ENCODE measurements around the gene FAIM.
"Not testable (repeated sequence)": the region's sequence is repeated elsewhere in the genome, so short reads cannot be mapped to it uniquely, and the experiment has no call there.

The FAIM gene, protein sequence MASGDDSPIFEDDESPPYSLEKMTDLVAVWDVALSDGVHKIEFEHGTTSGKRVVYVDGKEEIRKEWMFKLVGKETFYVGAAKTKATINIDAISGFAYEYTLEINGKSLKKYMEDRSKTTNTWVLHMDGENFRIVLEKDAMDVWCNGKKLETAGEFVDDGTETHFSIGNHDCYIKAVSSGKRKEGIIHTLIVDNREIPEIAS

DNA sequence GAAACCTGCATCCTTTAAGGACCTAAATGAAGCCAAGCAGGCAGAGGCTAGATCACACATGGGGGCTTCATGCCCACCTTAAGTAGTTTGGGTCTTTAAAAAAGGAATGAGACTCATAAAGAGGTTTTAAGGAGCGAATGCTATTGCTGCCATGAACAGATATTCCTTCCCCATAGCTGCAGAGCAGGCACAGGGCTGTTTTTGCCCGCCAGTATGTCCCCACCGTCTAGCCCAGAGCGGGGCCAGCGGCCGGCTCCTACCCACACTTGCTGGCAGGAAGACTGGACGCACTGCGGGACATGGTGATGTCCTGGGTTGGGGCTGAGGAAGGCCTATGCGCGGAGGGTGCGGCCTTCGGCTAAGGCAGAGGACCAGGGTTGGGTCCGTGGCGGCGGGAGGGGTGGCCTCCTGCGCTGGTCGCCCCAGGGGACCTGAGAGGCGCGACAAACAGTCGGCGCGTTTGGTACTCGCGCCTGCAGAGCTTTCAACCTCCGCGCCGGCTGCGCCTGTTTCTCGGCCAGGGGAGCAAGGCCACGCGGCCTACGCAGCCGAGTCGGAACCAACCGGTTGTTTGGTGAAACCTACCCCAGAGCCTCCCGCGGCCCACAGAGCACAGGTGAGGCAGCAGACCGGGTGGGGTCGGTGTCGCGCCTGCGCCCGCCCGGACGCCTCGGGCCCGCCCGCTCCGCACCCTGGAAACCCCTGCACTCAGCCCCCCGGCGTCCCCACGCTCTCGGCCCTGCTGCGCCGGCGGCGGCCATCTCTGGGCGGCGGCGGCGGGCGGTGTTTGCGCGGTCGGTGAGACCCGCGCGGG lies at the start of gene FAIM:
FAIM (plus strand) TSS at position 450 of the 814 bp plus-strand sequence. CDS start 10,956 bp downstream, outside the sequence.
- DNase-seq (ENCODE audit: low read depth): peak; percentile 74

DNA sequence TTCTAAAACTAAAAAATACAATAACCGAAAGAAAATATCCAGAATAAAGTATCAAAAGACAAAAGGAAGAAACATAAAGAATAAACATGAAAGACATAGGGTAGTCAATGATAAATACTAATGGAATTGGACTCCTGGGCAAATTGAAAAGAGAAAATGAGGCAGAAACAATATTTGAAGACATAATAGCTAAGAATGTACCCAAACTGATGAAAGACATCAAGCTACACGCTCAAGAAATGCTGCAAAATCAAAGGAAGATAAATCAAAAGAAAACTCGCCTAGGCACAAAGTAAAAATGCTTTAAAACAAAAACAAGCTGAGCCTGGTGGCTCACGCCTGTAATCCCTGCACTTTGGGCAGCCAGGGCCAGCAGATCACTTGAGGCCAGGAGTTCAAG lies 49.4 kb upstream of the FAIM start:
- no peak for DNase-seq (ENCODE audit: low read depth)

DNA sequence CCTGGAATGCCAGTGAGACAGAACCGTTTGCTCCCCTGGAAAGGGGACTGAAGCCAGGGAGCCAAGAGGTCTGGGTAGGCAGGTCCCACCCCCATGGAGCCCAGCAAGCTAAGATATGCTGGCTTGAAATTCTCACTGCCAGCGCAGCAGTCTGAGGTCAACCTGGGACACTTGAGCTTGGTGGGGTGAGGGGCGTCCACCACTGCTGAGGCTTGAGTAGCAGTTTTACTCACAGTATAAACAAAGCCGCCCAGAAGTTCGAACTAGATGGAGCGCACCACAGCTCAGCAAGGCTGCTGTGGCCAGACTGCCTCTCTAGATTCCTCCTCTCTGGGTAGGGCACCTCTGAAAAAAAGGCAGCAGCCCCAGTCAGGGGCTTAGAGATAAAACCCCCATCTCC lies 48.1 kb upstream of the FAIM start:
- DNase-seq (ENCODE audit: low read depth): no peak

DNA sequence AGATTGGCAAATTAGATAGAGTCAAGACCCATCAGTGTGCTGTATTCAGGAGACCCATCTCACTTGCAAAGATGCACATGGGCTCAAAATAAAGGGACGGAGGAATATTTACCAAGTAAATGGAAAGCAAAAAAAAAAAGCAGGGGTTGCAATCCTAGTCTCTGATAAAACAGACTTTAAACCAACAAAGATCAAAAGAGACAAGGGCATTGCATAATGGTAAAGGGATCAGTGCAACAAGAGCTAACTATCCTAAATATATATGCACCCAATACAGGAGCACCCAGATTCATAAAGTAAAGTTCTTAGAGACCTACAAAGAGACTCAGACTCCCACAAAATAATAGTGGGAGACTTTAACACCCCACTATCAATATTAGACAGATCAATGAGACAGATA lies 45.7 kb upstream of the FAIM start:
- DNase-seq (ENCODE audit: low read depth): not testable (repeated sequence)

DNA sequence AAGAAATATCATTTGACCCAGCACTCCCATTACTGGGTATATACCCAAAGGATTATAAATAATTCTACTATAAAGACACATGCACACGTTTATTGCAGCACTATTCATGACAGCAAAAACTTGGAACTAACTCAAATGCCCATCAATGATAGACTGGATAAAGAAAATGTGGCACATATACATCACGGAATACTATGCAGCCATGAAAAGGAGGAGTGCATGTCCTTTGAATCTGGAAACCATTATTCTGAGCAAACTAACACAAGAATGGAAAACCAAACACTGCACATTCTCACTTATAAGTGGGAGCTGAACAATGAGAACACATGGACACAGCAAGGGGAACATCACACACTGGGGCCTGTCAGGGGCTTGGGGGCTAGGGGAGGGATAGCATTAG lies 42.3 kb upstream of the FAIM start:
- not testable (repeated sequence) for DNase-seq (ENCODE audit: low read depth)

DNA sequence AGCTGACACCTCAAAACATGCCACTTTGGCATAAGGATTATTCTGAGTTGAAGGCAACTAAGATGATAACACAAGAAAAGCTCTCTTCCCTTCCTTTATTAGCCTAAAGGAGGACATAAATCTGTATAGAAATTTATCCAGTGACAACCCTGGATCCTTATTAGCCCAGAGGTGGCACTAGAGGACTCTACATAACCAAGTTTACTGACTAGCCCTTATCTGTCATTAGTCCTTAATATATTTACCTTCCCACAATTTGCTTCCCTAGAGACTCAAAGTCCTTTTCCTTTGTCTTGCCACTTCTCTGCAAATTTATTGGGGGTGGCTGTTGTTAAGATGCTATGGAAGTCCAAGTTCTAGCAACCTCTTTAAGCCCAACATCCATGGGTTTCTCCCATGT lies 41.2 kb upstream of the FAIM start:
- peak; percentile 3 for DNase-seq (ENCODE audit: low read depth)

DNA sequence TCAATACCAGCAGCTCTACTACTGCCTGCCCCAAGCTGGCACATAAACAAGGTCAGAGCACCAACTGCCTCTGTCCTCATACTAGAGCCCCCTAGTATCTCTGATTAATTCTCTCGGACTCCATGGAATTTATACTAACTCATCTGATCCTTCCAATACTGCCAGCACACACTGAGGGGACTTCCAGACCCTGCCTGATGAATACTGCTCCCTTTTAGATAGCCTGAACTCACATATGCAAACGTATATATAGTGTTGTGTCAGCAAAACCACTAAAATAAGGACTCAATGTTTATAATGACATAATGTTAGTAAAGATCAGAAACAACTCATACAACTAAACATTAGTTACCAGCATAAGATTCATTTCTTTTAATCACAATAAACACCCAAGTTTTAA lies 39.5 kb upstream of the FAIM start:
- DNase-seq (ENCODE audit: low read depth): peak; percentile 3

DNA sequence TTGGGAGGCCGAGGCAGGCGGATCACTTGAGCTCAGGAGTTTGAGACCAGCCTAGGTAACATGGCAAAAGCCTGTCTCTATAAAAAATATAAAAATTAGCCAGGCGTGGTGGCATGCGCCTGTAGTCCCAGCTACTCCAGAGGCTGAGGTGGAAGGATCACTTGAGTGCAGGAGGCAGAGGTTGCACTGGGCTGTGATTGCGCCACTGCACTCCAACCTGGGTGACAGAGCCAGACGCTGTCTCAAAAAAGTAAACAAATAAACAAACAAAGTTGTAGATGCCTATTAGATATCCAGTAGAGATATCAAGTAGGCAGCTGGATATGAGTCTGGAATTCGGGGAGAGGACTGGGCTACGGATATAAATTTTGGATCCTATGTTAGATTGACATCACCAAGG lies 38.9 kb upstream of the FAIM start:
- DNase-seq (ENCODE audit: low read depth): not testable (repeated sequence)

DNA sequence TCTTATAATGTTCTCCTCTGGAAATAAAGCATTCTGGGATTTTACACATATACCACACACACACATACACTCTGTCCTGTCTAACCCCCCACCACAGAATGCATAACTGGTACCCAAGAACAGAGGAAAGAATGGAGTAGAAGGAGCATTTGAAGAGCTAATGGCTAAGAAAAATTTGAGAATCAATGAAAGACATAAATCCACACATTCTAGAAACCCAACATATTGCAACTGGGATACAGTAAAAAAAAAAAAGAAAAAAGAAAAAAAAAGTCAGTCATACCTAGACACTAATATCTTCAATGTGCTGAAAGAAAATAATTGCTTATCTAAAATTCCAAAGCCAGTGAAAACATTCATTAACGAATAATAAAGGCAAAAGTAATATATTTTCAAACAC lies 35.4 kb upstream of the FAIM start:
- DNase-seq (ENCODE audit: low read depth): no peak

DNA sequence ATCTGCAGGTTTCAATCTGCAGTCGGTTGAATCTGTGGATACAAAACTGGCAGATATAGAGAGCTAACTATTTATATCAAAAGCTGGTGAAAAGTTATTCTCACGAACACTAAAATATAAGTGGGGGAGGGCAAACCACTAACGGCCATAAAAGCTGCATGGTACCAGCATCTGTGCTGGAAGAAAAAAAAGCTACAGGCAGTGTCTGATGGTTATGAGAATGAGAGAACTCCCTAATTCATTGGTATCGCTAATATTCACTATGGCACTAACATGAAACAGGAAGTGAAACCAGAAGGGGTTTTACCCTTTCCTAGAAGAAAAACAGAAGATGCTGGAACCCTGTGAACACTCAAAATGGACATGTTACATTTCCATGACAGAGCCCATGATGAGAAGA lies 30.4 kb upstream of the FAIM start:
- no peak for DNase-seq (ENCODE audit: low read depth)

DNA sequence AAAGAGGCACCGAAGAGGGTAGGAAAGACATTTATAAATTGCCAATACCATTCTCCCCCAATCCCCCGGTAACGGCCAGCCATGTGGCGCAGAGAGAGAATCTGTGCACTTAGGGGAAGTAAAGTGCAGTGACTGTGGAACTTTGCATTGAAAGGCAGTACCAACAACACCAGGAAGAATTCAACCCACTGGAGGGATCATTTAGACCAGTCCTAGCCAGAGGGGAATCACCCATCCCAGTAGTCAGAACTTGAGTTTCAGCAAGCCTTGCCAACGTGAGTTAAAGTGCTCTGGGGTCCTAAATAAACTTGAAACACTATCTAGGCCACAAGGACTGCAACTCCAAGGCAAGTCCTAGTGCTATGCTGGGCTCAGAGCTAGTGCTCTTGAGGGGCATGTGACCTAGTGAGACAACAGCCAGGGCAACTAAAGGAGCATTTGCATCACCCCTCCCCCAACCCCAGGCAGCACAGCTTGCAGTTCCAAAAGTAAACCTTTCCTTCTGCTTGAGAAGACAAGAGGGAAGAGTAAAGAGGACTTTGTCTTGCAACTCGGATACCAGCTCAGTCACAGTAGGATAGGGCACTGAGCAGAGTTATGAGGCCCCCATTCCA lies 29.5 kb upstream of the FAIM start:
- no peak for DNase-seq (ENCODE audit: low read depth)

DNA sequence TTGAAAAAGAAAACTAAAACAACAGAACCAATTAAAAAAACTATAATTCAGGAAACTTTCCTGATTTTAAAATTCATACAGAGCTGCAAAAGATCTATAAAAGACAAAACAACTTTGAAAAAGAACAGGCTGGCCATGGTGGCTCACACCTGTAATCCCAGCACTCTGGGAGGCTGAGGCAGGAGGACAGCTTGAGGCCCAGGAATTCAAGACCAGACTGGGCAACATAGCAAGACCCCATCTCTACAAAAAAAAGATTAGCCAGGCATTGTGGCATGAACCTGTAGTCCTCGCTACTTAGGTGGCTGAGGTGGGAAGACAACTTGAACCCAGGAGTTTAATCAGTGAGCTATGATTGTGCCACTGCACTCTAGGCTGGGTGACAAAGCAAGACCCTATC lies 21.2 kb upstream of the FAIM start:
- no peak for DNase-seq (ENCODE audit: low read depth)

DNA sequence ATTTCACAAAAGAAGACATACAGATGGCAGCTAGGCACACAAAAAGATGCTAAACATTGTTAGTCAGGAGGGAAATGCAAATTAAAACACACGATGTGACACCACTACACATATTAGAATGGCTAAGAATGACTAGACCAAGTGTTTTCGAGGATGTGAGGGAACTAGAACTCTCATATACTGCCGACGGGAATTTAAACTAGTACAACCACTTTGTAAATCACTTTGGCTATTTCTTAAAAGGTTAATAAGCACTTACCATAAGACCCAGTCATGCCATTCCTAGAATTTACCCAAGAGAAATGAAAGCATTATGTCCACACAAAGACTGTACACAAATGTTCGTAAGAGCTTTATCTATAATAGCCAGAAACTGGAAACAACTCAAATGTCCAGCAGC lies 20.1 kb upstream of the FAIM start:
- no peak for DNase-seq (ENCODE audit: low read depth)

DNA sequence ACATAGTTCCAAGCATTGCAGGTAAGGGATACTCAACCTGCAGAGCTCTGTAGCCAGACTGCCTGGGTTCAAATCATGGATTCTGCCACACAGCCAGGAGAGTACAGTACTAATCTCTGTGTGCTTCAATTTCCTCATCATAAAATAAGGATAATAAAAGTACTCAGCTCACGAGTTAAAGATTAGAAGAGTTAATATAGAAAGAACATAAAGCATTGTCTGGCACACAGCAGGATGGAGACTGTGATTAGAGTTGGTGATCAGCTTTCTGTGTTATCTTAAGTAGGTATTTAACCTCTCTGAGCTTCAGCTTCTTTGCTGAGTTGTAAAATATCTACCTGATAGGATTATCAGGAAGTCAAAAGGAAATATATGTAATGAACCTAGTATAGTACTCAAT lies 17.2 kb upstream of the FAIM start:
- no peak for DNase-seq (ENCODE audit: low read depth)

DNA sequence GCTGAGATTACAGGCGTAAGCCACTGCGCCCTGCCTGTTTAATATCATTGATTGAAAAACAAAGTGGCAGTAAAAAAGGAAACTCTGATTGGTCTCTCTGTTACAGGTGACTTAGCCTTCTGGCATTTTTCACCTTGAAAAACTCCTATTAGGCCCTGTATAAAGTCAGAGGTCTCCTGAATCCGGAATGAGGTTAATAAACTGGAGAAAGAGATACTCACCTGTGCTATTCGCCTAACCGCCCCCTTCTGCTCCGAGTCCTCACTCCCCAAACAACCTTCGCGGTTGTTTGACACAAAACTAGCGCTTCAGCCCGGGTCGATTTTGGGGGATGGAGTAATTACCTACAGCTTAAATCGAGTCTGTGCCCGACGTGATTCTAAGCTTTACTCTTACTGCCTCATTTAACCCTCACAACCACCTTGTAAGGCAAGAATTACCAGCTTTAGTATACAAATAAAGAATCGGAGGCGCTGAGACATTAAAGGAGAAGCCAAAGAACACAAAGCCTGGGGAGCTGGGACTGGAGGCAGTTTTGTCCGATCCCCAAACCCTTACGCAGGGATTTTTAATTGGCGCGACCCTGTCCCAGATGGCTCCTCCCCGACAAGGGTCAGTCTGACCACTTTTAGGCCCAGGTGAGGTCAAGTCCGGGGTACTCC lies 15.0 kb upstream of the FAIM start:
- no peak for DNase-seq (ENCODE audit: low read depth)

DNA sequence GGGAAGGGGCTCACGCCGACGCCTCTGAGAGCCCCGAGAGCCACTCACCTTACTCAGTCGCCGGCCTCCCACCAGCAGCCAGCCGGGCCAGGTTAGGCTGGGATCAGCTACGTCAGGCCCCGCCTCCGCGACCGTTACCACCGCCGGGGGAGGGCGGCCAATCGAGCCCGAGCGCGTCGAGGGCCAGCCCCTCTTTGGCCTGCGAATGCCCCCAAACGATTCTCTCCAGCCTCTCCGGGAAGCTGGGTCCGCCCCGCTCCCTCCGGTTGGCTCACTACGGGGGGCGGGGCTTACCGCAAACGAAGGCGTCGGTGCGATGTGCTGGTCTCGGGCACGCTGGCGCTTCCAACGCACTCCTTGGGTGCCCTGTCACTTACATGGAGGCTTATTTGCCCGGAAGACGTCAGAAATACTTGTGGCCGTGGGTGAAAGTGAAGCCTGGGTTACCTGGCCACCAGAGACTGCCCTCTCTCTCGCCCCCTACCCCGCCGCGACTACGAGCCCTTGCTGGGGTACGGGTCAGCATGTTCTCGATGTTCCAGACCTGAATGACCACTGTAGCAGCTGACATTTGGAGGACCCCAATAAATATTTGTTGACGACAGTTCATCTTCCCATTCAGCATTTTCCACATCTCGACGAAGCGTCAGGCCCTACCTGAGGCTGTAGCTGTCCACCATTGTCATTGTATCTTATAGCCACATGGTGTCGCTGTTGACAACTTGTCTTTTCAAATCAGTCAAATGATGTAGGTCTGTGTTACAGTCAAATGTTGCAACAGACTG lies 14.2 kb upstream of the FAIM start, which contains the start of gene CEP70:
CEP70 (minus strand) TSS at position 111 of the 785 bp plus-strand sequence. CDS start 21,333 bp downstream, outside the sequence.
- DNase-seq (ENCODE audit: low read depth): peak; percentile 96

DNA sequence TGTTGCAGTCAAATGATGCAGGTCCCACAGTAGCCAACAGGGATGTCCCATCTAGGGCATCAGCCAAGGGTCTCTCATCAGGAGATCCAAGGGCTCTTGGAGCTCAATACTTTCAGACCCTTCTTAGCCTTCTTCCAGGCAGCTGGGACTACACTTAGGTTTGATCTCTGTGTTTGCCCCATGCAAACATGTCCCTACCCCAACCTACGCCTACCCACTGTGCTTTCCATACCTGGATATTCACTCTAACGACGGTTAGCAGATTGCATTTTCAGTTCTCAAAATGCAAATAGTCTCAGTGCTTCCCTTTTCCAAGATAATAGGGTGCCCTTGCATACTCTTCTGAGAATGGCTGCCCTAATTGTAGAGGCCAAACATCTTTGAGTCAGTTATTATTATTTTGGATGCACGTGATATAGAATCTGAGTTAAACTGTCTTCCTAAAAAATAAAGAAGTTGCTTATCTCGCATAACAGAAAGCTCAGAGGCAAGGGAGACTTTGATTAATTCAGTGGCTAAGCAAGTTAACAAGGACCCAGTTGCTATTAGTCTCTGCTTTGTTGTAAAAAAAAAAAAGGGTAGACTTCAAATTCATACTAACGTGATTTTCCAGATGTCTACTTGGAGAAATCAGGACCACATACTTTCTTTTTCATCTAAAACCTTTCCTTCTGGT lies 13.5 kb upstream of the FAIM start:
- no peak for DNase-seq (ENCODE audit: low read depth)

DNA sequence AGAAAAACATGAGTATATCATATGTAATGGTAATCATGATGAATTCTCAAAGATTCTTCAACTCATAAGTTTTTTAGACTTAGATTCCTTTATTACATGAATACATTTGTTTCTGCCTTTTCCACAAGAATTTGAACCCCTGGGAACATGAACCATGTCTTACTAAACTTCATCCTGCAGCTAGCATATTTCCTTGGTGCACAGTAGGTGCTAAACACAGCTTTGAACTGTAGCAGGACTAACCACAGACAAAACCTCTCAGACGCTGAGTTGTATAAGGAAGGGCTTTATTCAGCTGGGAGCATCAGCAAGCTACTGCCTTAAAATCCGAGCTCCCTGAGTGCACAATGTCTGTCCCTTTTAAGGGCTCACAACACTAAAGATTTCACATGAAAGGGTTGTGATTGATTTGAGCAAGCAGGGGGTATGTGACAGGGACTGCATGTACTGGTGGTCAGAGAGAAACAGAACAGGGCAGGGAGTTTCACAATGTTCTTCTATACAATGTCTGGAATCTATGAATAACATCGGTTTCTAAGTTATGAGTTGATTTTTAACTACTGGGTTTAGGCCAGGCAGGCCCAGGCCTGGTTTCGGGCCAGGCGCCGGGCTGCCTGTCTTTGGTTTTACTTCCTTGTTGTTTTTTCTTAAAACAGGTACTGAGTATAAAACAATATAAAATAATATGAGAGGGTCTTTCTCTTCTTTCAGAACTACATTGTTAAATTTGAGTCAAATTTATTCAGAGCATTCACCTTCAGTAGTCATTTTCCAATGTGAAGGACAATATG lies 11.2 kb upstream of the FAIM start:
- not testable (repeated sequence) for DNase-seq (ENCODE audit: low read depth)

DNA sequence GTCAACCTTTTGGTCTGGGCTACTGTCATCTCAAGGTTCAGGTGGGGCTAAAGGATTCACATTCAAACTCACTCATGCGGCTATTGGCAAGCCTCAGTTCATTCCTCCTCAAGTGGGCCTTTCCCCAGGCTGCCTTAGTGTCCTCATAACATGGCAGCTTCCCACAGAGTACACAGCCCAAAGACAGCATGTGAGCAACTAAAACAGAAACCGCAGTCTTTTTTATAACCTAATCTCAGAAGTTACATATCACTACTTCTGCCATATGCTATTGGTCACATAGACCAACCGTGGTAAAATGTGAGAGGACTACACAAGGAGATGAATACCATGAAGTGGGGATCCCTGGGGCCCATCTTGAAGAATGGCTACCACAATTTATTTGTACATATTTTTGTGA lies 10.0 kb upstream of the FAIM start:
- no peak for DNase-seq (ENCODE audit: low read depth)

DNA sequence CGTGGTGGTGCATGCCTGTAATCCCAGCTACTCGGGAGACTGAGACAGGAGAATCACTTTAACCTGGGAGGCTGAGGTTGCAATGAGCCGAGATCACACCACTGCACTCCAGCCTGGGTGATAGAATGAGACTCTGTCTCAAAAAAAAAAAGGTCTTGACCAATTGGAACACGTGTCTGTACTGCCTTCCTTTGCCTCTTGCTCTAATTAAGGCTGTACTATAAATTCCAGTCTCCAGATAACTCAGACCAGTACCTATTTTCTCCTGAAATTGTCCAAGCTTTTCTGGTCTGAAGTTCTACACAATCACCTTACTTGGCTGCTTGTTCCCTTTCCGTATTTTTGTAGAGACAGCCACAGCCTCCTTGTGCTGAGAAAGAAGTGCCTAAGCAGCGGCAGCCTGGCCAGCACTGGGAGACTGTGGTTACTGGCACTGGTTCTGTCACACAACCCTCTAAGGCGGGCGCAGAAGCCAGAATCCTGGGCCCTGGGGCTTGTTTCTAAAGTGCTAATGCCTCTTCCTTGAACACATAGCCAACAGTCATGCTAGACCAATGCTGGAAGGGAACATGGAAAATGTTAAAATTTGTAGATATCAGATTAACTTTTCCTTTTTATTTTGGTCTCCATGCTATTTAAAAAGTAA lies 8.3 kb upstream of the FAIM start:
- peak; percentile 70 for DNase-seq (ENCODE audit: low read depth)

Measured in EH (cell line).